ENCODE measurements around the gene PARG.

DNA sequence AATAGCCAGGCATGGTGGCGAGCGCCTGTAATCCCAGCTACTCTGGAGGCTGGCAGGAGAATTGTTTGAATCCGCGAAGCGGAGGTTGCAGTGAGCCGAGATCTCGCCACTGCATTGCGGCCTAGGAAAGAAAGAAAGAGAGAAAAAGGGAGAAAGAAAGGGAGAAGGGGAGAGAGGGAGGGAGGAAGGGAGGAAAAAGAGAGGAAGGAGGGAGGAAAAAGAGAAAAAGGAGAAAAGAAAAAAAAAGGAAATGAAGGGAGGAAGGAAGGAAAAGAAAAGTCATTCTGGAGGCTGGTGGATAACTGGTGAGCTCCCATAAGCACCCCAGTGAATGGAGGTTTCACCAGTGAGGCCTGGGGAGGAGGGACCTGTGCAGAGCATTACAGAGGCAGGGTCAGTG is 172.1 kb downstream of the PARG start:
- TF ChIP-seq POLR2A (IDR thresholded peaks at IDR 0.05) (no peak), EP300 (IDR thresholded peaks at IDR 0.05) (no peak)

Data from tibial nerve (tissue), 3 donors.